GM12878 (cell line): ENCODE data around the gene LGALS4.

Experiments used
- CBFB ChIP-seq: IDR thresholded peaks from 2 replicates; pipeline ENCODE4 v1.6.1; 2016; ENCODE audit warnings: antibody characterized with exemption, low read depth
- CHD1 ChIP-seq: IDR thresholded peaks from 2 replicates; pipeline ENCODE4 v1.6.1; 2012; ENCODE audit warnings: low read depth, low read length, improper control_type of control experiment
- CREB1 ChIP-seq: IDR thresholded peaks from 2 replicates; pipeline ENCODE4 v1.6.1; 2012; ENCODE audit warnings: low read depth, mild to moderate bottlenecking, inconsistent platforms
- CTCF ChIP-seq, 3 experiments: IDR thresholded peaks in 2 of 3; conservative IDR thresholded peaks in 1 of 3; 2 replicates each; pipeline ENCODE4 v1.5.1; 2011; ENCODE audit warnings: low read depth in 3 of 3, low read length in 3 of 3, mild to moderate bottlenecking in 3 of 3, control low read depth in 2 of 3, moderate library complexity in 2 of 3, inconsistent platforms in 1 of 3, mixed read lengths in 1 of 3; ENCODE audit not compliant: control insufficient read depth in 2 of 3, insufficient read depth in 1 of 3; ENCODE audit errors: extremely low read depth in 1 of 3
- EGR1 ChIP-seq, 2 experiments: IDR thresholded peaks; 1 replicate in 1 of 2; 2 replicates in 1 of 2; pipeline ENCODE4 v1.6.1; 2011 to 2012; ENCODE audit warnings: low read depth in 2 of 2, low read length in 2 of 2, borderline replicate concordance in 1 of 2, mild to moderate bottlenecking in 1 of 2, moderate library complexity in 1 of 2
- EZH2 ChIP-seq: IDR thresholded peaks from 2 replicates; pipeline ENCODE4 v1.6.1; 2012; ENCODE audit warnings: low read depth, mild to moderate bottlenecking, control low read depth, inconsistent platforms, low read length, borderline replicate concordance; ENCODE audit not compliant: control insufficient read depth
- HCFC1 ChIP-seq: fragments of 150-350 bp; IDR thresholded peaks from 2 replicates; pipeline ENCODE4 v1.6.1; 2014; ENCODE audit warnings: low read length
- JUND ChIP-seq: IDR thresholded peaks from 2 replicates; pipeline ENCODE4 v1.6.1; 2012; ENCODE audit warnings: low read depth, mild to moderate bottlenecking, low read length, improper control_type of control experiment, moderate library complexity
- MAX ChIP-seq: IDR thresholded peaks from 2 replicates; pipeline ENCODE4 v1.6.1; 2012; ENCODE audit warnings: low read depth, low read length, improper control_type of control experiment
- PAX5 ChIP-seq: IDR thresholded peaks from 2 replicates; pipeline ENCODE4 v1.6.1; 2011; ENCODE audit warnings: low read depth, low read length, borderline replicate concordance
- SMC3 ChIP-seq: IDR thresholded peaks from 2 replicates; pipeline ENCODE4 v1.6.1; 2011; ENCODE audit warnings: low read length, improper control_type of control experiment, borderline replicate concordance
- USF1 ChIP-seq: IDR thresholded peaks from 2 replicates; pipeline ENCODE4 v1.6.1; 2011; ENCODE audit warnings: borderline replicate concordance, low read depth, mild to moderate bottlenecking, moderate library complexity, mixed read lengths, low read length; ENCODE audit not compliant: insufficient read depth; ENCODE audit errors: extremely low read length

DNA sequence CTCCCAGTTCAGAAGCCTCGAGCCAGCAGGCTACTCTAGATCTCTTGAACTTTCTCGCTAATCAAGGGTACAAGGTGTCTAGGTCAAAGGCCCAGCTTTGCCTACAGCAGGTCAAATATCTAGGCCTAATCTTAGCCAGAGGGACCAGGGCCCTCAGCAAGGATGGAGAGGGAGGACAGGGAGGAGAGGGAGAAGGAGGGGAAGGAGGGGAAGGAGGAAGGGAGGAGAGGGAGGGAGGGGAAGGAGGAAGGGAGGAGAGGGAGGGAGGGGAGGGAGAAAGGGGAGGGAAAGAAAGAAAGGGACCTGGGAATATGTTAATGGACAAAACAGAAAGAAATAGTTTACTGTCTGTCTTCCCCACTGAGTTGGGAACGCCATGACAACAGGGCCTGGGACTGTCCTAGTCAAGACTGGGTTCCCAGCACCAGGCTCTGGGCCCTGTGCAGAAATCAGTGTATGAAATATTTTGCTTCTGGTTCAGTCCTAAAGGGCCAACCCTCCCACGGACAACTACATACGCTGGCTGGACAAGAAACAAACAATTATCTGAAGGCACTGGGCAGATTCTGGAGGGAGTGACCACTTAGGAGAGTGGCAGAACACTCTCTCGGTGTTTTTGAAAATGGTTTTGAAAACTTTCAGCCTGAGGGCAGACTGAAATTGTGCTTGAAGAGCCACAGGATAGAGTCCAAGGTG, 14.3 kb upstream of the LGALS4 start:
- TF ChIP-seq EZH2 (no peak), CTCF (IDR thresholded peaks at IDR 0.05 in 2 of 3, conservative IDR thresholded peaks at IDR 0.05 in 1 of 3; ENCODE audit: control insufficient read depth in 2 of 3, extremely low read depth in 1 of 3, insufficient read depth in 1 of 3, low read depth in 3 of 3, low read length in 3 of 3) (no peak), MAX (no peak), CHD1 (no peak), USF1 (no peak), EGR1 (IDR thresholded peaks at IDR 0.05; ENCODE audit: borderline replicate concordance in 1 of 2, low read depth in 2 of 2, low read length in 2 of 2) (no peak), PAX5 (no peak), CREB1 (no peak), HCFC1 (no peak), CBFB (no peak), JUND (no peak), SMC3 (no peak)
